C4-2B (cell line): ENCODE results near the gene UBE2J2.

ENCODE experiments used
- ZFX ChIP-seq: fragments of 450-650 bp; IDR thresholded peaks from 2 replicates; pipeline ENCODE4 v1.6.1; 2017
- TF ChIP-seq, protein P1 (sequence below): fragments of 450-650 bp; conservative IDR thresholded peaks from 2 replicates; pipeline ENCODE4 v1.5.1; 2017; ENCODE audit warnings: mild to moderate bottlenecking

DNA sequence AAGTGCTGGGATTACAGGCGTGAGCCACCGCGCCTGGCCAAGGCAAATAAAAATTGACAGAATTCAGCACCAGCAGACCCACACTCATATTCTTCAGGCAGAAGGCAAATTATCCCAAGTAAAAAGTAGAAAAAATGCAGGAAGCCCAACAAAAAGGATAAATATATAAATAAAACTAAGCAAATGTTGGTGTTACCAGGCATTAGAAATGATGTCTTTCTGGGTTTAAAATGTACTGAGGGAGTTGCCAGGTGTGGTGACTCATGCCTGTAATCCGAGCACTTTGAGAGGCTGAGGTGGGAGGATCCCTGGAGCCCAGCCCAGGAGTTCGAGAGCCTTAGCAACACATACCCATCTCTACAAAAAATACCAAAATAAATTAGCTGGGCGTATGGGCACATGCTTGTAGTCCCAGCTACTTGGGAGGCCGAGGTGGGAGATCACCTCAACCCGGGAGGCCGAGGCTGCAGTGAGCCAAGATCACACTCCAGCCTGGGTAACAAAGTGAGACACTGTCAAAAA, 44.5 kb upstream of the UBE2J2 start:
- TF ChIP-seq, protein P1, sequence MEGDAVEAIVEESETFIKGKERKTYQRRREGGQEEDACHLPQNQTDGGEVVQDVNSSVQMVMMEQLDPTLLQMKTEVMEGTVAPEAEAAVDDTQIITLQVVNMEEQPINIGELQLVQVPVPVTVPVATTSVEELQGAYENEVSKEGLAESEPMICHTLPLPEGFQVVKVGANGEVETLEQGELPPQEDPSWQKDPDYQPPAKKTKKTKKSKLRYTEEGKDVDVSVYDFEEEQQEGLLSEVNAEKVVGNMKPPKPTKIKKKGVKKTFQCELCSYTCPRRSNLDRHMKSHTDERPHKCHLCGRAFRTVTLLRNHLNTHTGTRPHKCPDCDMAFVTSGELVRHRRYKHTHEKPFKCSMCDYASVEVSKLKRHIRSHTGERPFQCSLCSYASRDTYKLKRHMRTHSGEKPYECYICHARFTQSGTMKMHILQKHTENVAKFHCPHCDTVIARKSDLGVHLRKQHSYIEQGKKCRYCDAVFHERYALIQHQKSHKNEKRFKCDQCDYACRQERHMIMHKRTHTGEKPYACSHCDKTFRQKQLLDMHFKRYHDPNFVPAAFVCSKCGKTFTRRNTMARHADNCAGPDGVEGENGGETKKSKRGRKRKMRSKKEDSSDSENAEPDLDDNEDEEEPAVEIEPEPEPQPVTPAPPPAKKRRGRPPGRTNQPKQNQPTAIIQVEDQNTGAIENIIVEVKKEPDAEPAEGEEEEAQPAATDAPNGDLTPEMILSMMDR = no peak
- no peak for TF ChIP-seq ZFX
